ENCODE measurements around the gene SH2D4B.

SH2D4B gene

GRCh38 chr10:80545258-80545881 is 7.7 kb downstream of the SH2D4B start:
- no peak for DNase-seq

- DNase-seq, result no peak
Measured at GRCh38 chr10:80552151-80552646, 14.5 kb downstream of the SH2D4B start.

- no peak for DNase-seq
Measured at GRCh38 chr10:80553436-80553835, 15.7 kb downstream of the SH2D4B start.

- no peak for DNase-seq
Measured at GRCh38 chr10:80554050-80554449, 16.3 kb downstream of the SH2D4B start.

- DNase-seq, result no peak
Measured at GRCh38 chr10:80555415-80555814, 17.7 kb downstream of the SH2D4B start.

- DNase-seq, result no peak
Measured at GRCh38 chr10:80561950-80562349, 24.2 kb downstream of the SH2D4B start.

- DNase-seq, result no peak
Measured at GRCh38 chr10:80567292-80567691, 29.6 kb downstream of the SH2D4B start.

GRCh38 chr10:80569131-80569895 is 31.6 kb downstream of the SH2D4B start:
- DNase-seq, result no peak

- no peak for DNase-seq
Measured at GRCh38 chr10:80571352-80571751, 33.6 kb downstream of the SH2D4B start.

- DNase-seq, result no peak
Measured at GRCh38 chr10:80579181-80579763, 41.6 kb downstream of the SH2D4B start.

GRCh38 chr10:80579849-80580637 is 42.3 kb downstream of the SH2D4B start:
- DNase-seq, result no peak

- no peak for DNase-seq
Measured at GRCh38 chr10:80580638-80581468, 43.2 kb downstream of the SH2D4B start.

GRCh38 chr10:80581469-80581835 is 43.8 kb downstream of the SH2D4B start:
- no peak for DNase-seq

- no peak for DNase-seq
Measured at GRCh38 chr10:80582286-80582960, 44.7 kb downstream of the SH2D4B start.

- DNase-seq, result no peak
Measured at GRCh38 chr10:80583685-80584084, 46.0 kb downstream of the SH2D4B start.

GRCh38 chr10:80585812-80586211 is 48.1 kb downstream of the SH2D4B start:
- no peak for DNase-seq

GRCh38 chr10:80588546-80588945 is 50.8 kb downstream of the SH2D4B start:
- DNase-seq, result no peak

GRCh38 chr10:80589726-80590373 is 52.1 kb downstream of the SH2D4B start:
- no peak for DNase-seq

- no peak for DNase-seq
Measured at GRCh38 chr10:80590585-80591125, 53.0 kb downstream of the SH2D4B start.

- DNase-seq, result no peak
Measured at GRCh38 chr10:80596391-80597257, 58.9 kb downstream of the SH2D4B start.
